ENCODE results near the gene MYH9. TPM values are rescaled to one million over a fixed set of nuclear protein-coding genes. Genes with fewer than 3 reads are reported as not detected.

MYH9 gene
- total RNA-seq, 1 donor from 2014 or later, result 122 TPM

- DNase-seq, result no peak
- no peak overlapping the region for H3K4me3 Mint-ChIP-seq (ENCODE audit: unreplicated experiment)
- no peak for TF ChIP-seq CTCF (IDR thresholded peaks at IDR 0.05; ENCODE audit: partially characterized antibody, unreplicated experiment)
- peaks cover 16% of the 10 kb centered on the region for H3K4me1 Mint-ChIP-seq (ENCODE audit: low read depth, unreplicated experiment)
- H3K27me3 Mint-ChIP-seq (ENCODE audit: unreplicated experiment), result peaks cover 4% of the 10 kb centered on the region
- H3K36me3 Mint-ChIP-seq (ENCODE audit: unreplicated experiment), result no peaks in the 10 kb centered on the region
- no peaks in the 10 kb centered on the region for H3K9me3 Mint-ChIP-seq (ENCODE audit: unreplicated experiment)
- H3K27ac Mint-ChIP-seq (ENCODE audit: unreplicated experiment), result no peak overlapping the region
Measured at GRCh38 chr22:36423461-36424404, 36.0 kb upstream of the MYH9 start.

- no peak for TF ChIP-seq CTCF (IDR thresholded peaks at IDR 0.05; ENCODE audit: partially characterized antibody, unreplicated experiment)
- no peaks in the 10 kb centered on the region for H3K9me3 Mint-ChIP-seq (ENCODE audit: unreplicated experiment)
- peak overlapping the region; percentile 59 for H3K27ac Mint-ChIP-seq (ENCODE audit: unreplicated experiment)
- H3K36me3 Mint-ChIP-seq (ENCODE audit: unreplicated experiment), result no peaks in the 10 kb centered on the region
- H3K4me3 Mint-ChIP-seq (ENCODE audit: unreplicated experiment), result no peak overlapping the region
- H3K27me3 Mint-ChIP-seq (ENCODE audit: unreplicated experiment), result peaks cover 4% of the 10 kb centered on the region
- H3K4me1 Mint-ChIP-seq (ENCODE audit: low read depth, unreplicated experiment), result peaks cover 16% of the 10 kb centered on the region
- DNase-seq, result no peak
Measured at GRCh38 chr22:36422287-36423014, 34.7 kb upstream of the MYH9 start.

GRCh38 chr22:36419912-36420882, 32.4 kb upstream of the MYH9 start:
- TF ChIP-seq CTCF (IDR thresholded peaks at IDR 0.05; ENCODE audit: partially characterized antibody, unreplicated experiment), result no peak
- H3K27me3 Mint-ChIP-seq (ENCODE audit: unreplicated experiment), result peaks cover 2% of the 10 kb centered on the region
- no peak for DNase-seq
- H3K27ac Mint-ChIP-seq (ENCODE audit: unreplicated experiment), result no peak overlapping the region
- no peaks in the 10 kb centered on the region for H3K36me3 Mint-ChIP-seq (ENCODE audit: unreplicated experiment)
- H3K4me1 Mint-ChIP-seq (ENCODE audit: low read depth, unreplicated experiment), result peaks cover 9% of the 10 kb centered on the region
- H3K4me3 Mint-ChIP-seq (ENCODE audit: unreplicated experiment), result no peak overlapping the region
- no peaks in the 10 kb centered on the region for H3K9me3 Mint-ChIP-seq (ENCODE audit: unreplicated experiment)

GRCh38 chr22:36419177-36419911, 31.6 kb upstream of the MYH9 start:
- DNase-seq, result no peak
- H3K4me3 Mint-ChIP-seq (ENCODE audit: unreplicated experiment), result no peak overlapping the region
- H3K27ac Mint-ChIP-seq (ENCODE audit: unreplicated experiment), result no peak overlapping the region
- peaks cover 8% of the 10 kb centered on the region for H3K4me1 Mint-ChIP-seq (ENCODE audit: low read depth, unreplicated experiment)
- H3K9me3 Mint-ChIP-seq (ENCODE audit: unreplicated experiment), result no peaks in the 10 kb centered on the region
- H3K36me3 Mint-ChIP-seq (ENCODE audit: unreplicated experiment), result no peaks in the 10 kb centered on the region
- TF ChIP-seq CTCF (IDR thresholded peaks at IDR 0.05; ENCODE audit: partially characterized antibody, unreplicated experiment), result no peak
- H3K27me3 Mint-ChIP-seq (ENCODE audit: unreplicated experiment), result peaks cover 2% of the 10 kb centered on the region

Measured in glutamatergic neuron (in vitro differentiated cells).